NK-92 (cell line): ENCODE measurements around the gene TTPAL.

ENCODE experiments used
- DNase-seq: peaks from one replicate; lab custom pipeline; 2025; ENCODE audit not compliant: unreplicated experiment; lab: John Stamatoyannopoulos, UW

The TTPAL gene

GRCh38 chr20:44495802-44496481, 20.3 kb downstream of the TTPAL start:
- no peak for DNase-seq

DNA sequence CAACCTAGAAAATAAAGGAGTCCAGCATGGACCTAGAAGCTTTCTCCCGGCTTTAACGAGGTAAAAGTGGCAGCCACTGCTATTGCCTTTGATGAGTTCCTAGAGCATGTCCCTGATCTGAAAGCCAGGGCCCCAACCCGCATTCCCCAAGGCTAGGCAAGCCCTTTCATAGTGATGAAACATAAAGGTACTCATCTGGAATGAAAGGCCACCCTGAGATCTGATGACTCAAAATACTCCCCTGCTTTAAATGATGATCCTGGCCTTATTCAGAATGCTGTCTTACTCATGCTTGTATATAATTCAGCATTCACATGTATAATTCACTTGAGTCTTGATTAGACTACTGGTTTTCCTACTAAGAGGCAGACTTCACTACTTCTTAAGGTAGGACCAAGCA, 21.3 kb downstream of the TTPAL start:
- DNase-seq: no peak

GRCh38 chr20:44497761-44498160, 22.1 kb downstream of the TTPAL start:
- no peak for DNase-seq

- no peak for DNase-seq
Measured at GRCh38 chr20:44500221-44500620, 24.5 kb downstream of the TTPAL start.

DNA sequence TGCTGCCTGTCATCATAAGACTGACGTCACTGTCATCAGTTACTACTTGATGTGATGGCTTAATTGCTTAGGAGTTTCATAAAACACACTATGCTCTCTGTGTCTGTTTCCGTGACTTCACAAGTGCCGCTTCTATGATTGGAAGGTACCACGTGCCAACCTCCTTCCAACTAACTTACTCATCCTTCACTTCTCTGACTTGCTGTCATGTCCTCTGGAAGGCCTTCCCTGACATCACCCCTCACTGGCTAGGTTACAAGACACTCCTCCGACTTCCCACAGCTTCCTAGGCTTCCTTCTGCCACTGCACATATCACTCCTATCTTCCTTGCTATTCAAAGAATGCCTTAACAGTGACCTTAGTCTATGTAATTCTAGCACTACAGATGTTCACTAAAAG, 25.8 kb downstream of the TTPAL start:
- no peak for DNase-seq

- DNase-seq: no peak
Measured at GRCh38 chr20:44502968-44503367, 27.3 kb downstream of the TTPAL start.

DNA sequence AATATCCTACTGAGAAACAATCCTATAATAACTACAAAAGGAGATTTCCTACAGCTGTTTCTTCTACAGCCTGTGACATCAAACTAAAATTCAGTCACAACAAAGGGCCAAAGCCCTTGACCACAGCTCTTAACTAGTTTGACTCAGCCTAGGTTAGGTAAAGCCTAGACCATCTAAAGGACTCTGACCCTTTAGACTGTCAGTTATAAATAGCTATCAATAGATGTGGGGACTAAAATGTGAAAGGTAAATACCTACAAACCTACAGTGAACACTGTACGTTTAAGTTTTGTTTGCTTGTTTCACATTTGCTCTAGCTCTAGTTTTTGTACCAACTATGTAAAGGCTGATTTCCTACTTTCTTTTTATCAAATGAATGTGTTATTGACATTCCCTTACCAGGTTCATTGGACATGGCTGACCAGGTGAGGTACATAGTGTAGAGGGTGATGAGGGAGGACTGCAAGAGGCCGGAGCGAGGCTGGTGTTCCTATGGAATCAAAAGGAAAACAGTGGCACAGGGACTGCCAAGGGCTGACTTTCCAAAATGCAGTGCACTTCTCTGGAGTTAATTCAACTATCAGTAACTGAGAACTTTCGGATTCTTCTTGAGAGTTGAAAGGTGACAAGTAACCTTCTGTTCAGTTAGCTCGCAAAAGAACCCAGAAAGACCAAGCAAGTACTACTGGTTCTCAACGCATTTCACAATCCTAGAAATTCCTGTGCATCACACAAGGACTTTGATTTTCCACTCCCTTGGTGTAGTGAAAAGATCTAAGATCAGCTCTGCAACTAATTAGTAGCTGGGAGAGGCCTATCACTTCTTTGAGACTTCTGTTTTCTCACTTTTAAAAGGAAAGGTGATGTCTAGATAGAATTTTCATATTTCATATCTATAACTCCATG, 29.0 kb downstream of the TTPAL start:
- no peak for DNase-seq

DNA sequence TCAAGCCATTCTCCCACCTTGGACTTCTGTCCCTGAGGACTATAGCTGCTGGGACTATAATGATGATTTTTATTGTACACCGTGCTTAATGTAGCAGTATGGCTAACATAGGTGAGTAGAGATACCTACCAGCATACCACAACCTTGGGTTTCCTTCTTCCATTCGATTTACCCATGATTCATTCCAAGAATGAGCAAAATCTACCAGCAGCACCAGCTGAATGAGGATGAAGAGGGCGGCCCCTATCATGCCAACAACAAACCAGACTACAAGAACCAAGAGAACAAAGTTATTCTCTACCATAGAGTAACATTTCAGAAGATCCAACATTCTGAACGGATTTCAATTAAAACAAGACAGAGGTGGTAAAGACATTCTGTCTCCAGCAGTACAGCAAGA, 34.1 kb downstream of the TTPAL start:
- no peak for DNase-seq

- DNase-seq: no peak
Measured at GRCh38 chr20:44513871-44514270, 38.2 kb downstream of the TTPAL start.

GRCh38 chr20:44516491-44516890, 40.8 kb downstream of the TTPAL start:
- DNase-seq: no peak

DNA sequence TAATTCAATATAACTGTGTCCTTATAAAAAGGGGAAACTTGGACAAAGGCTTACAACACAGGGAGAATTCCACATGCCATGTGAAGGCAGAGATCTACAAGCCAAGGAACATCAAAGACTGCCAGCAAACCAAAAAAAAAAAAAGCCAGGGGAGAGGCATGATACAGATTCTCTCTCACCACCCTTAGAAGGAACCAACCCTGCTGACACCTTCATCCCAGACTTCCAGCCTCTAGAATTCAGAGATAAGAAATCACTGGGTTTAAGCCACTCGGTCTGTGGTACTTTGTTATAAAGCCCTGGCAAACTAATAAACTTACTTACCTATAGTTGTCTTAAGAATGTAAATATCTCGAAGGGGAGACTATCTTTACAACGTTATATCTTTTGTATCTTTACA, 41.8 kb downstream of the TTPAL start:
- DNase-seq: no peak

DNA sequence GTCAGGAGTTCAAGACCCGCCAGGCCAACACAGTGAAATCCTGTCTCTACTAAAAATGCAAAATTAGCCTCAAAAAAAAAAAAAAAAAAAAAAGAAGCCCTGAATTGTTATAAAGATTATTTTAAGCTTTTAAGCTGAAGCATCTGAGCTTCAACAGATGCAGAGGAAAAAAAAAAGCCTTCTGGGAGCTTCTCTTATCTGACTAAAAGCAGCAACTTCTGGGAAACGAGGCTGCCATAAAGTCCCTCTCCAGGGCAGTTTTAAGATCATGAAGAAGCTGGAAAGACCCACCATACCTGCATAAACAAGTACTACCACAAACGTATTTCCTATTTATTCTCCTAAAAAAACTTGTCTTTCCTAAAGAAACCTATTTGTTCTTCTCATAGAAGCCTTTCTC, 42.6 kb downstream of the TTPAL start:
- no peak for DNase-seq

GRCh38 chr20:44520881-44521280, 45.2 kb downstream of the TTPAL start:
- no peak for DNase-seq

DNA sequence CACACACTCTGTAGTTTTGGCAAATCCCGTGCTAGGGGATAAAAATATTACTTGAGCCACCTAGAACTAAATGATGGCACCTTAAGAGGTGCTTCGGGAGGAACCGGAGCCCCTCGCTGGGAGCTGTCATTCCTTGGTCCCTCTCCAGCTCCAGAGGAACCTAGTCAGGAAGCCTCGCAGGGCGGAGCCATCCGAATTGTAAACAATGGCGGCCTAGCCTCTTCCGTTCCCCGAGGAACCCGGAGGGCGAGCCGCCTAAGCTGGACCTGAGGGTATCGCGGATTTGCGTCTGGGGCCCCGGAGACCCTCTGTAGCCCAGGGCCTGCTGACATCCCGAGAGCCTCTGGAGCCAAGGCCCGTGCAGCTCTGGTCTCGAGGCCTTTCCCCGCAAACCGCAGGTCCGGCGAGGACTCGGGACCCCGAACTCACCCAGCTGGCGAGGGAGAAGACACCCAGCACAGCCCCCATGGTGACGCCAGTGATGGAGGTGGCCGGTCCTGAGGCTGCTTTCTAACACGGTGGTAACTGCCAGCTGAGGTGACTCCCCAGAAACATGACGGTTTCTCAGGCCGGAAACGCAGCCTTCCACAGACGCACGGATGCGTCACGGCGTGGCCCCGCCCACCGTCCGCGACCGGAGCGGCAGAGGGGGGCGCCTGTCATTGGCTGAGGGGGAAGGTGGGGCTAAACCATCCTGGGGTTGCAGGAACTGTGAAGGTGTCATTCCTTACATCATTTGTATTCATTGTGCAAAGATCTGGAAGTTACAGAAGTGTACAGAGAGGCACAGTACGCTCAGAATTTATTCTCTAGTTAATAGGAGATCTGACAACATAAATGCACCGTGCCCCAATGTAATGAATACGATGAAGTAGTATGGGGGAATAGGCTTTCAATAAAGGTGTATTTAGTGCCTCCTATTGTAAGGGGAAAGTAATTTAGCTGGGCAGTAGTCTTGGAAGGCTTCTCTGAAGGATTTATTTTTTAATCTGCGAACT, 46.1 kb downstream of the TTPAL start, which contains the start of gene SERINC3:
SERINC3 (minus strand) TSS at position 587 of the 998 bp plus-strand sequence; CDS start at position 468, 119 bp downstream.
- peak; percentile 72 for DNase-seq

- no peak for DNase-seq
Measured at GRCh38 chr20:44522841-44523240, 47.2 kb downstream of the TTPAL start.

DNA sequence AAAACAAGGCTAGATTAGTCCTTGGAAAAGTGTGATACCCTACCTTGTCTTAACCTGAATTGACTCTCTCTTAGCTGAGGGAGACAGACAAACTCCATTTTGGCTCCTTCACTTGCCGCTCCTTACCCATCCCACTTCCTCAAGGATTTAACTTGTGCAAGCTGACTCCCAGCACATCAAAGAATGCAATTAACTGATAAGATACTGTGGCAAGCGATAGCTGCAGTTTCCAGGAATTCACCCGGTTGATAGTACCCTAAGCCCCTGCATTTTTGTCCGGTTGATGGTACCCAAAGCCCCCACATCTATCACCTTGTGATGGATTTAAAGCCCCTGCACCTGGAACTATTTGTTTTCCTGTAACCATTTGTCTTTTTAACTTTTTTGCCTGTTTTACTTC, 48.1 kb downstream of the TTPAL start:
- no peak for DNase-seq

DNA sequence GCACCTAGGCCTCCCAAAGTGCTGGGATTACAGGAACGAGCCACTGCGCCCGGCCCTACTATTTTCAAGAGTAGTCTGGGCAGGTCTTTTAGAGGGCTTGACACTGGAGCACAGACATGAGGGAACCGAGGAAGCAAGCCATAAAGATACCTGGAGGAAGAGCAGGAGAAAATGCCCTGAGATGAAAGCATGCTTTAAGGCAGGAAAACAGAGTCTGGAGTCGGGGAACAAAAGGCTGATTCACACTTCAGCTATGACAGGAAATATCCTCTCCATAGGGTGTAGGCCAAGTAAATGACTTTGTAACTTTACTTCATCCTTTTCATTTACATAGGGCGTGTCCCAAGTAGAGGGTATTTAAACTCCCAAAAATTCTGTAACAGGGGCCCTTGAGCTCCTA, 50.5 kb downstream of the TTPAL start:
- DNase-seq: no peak

DNA sequence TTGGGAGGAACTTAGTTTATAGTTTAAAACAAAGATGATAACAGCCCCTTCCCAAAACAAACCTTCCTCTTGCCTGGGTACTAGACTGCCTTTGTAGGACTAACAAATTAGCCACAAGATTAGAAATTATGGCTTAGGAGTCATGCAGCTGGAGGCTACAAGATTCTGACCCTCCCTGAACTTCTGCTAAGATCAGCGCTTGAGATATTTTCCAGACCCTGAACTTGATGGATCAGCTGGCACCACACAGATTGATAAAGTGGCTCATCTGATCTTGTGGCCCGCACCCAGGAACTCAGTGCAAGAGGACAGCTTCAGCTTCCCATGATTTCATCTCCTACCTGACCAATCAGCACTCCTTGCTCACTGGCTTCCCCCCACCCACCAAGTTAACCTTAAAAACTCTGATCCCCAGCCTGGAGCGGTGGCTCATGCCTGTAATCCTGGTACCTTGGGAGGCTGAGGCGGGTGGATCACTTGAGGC, 52.1 kb downstream of the TTPAL start:
- DNase-seq: no peak

DNA sequence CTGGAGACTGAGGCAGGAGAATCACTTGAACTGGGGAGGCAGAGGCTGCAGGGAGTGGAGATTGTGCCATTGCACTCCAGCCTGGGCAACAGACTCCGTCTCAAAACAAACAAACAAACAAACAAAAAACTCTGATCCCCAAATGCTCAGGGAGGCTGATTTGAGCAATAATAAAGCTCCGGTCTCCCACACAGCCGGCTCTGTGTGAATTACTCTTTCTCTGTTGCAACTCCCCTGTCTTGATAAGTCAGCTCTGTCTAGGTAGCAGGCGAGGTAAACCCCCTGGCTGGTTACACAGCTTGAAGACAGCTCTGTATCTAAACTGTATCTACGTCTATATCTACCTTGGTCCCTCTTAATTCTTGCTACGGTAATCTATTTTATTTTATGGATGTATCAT, 52.6 kb downstream of the TTPAL start:
- no peak for DNase-seq

DNA sequence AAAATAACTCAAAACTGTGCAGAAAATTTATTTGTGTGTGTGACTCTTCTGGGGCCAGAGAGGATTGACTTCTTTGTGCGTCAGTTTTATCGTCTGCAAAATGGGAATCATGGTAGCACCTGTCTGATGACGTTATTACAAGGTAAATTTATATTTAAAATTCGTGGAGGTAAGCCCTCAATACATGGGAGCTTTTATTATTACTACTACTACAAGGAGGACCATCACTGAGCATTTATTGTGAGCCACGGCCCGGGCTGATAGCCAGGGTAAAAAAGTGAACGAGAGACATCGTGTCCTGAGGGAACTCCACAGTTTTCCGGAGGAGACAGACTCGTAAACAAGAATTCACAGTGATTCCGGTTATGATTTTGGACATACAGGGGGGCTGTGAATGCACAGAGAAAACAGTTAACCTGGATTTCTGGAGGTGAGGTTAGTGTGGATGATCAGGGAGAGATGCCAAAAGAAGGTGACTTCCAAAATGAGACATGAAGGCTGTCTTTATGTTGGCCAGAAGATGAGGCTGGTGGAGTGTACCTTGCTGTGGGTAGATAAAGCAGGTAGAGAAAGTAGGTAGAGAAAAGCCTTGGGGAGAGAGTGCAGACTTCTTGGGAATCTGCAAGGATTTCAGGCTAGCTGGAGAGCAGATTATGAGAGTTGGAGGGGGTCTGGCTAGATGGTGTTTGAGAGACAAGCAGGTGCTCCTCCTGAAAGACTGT, 56.7 kb downstream of the TTPAL start:
- no peak for DNase-seq
